ENCODE data around the gene NRCAM. TPM values are rescaled to one million over a fixed set of nuclear protein-coding genes. Genes with fewer than 3 reads are reported as not detected.
A peak's percentile ranks its signal among the peaks of the same experiment; 100 is the strongest.

The NRCAM gene
- polyA plus RNA-seq, 3 donors, result not detected

- Mint-ChIP-seq H3K4me3 (no peak overlapping the region), H3K36me3 (peaks cover 0 to 3% of the 10 kb centered on the region in 2 donors), H3K4me1 (peaks cover 4% of the 10 kb centered on the region), H3K27me3 (ENCODE audit: low read depth in 3 of 3) (peaks cover 51 to 60% (median 58%) of the 10 kb centered on the region in 3 donors), H3K27ac (no peak overlapping the region), H3K9me3 (peaks cover 0 to 2% (median 0%) of the 10 kb centered on the region in 7 donors)
- intact Hi-C loops (cut with micrococcal nuclease), result no loop called here
- WGBS (ENCODE audit: insufficient coverage), result 100% methylated on average over 1 of the region's 3 CpGs
- no peak overlapping the region for H3K4me2 ChIP-seq (replicated peaks; ENCODE audit: extremely low read depth, low read length, poor library complexity, severe bottlenecking)
- no peak for DNase-seq
- H3K27me3 ChIP-seq (ENCODE audit: control insufficient read depth in 2 of 2, insufficient read depth in 2 of 2, low read length in 2 of 2), result peaks cover 40 to 54% of the 10 kb centered on the region in 2 donors
- peaks cover 7 to 15% of the 10 kb centered on the region in 2 donors for H3K4me1 ChIP-seq (ENCODE audit: control insufficient read depth in 1 of 2, insufficient read depth in 2 of 2, low read length in 2 of 2)
- no peak overlapping the region for H3K27ac ChIP-seq (ENCODE audit: low read depth in 1 of 2, low read length in 2 of 2)
- H3K36me3 ChIP-seq (replicated peaks in 1 of 2; ENCODE audit: control insufficient read depth in 1 of 2, insufficient read depth in 2 of 2, low read length in 2 of 2), result no peaks in the 10 kb centered on the region
- peaks cover 0 to 14% of the 10 kb centered on the region in 2 donors for H3K9me3 ChIP-seq (replicated peaks in 1 of 2; ENCODE audit: control insufficient read depth in 1 of 2, insufficient read depth in 1 of 2, low read length in 2 of 2)
- no peaks in the 10 kb centered on the region for H4K20me1 ChIP-seq (ENCODE audit: insufficient read depth, low read length)
- no peak overlapping the region for H2AFZ ChIP-seq (ENCODE audit: insufficient read depth, low read depth, low read length, poor library complexity, severe bottlenecking)
- peak; percentile 16 for TF ChIP-seq CTCF (IDR thresholded peaks at IDR 0.05)
- H3K9ac ChIP-seq (ENCODE audit: insufficient read depth, low read length, poor library complexity, severe bottlenecking), result no peak overlapping the region
- H3K4me3 ChIP-seq (replicated peaks in 1 of 3; ENCODE audit: low read depth in 2 of 3, low read length in 3 of 3), result no peak overlapping the region
- no peaks in the 10 kb centered on the region for H3K79me2 ChIP-seq (ENCODE audit: insufficient read depth, low read length)
Observed at GRCh38 chr7:108459922-108460551, 3.8 kb upstream of the NRCAM start.

GRCh38 chr7:108457871-108458270 lies 1.6 kb upstream of the NRCAM start:
- H3K27me3 Mint-ChIP-seq (ENCODE audit: low read depth in 3 of 3), result peaks cover 66 to 81% (median 77%) of the 10 kb centered on the region in 3 donors
- peaks cover 8% of the 10 kb centered on the region for H3K4me1 Mint-ChIP-seq

More at GRCh38 chr7:108457871-108458270, 1.6 kb upstream of the NRCAM start:
- peak overlapping the region in 1 of 2 donors; percentile 74 for H3K4me3 Mint-ChIP-seq
- intact Hi-C loops (cut with micrococcal nuclease), result no loop called here
- peaks cover 0 to 4% (median 2%) of the 10 kb centered on the region in 7 donors for H3K9me3 Mint-ChIP-seq
- no peak for DNase-seq
- H3K9me3 ChIP-seq (replicated peaks in 1 of 2; ENCODE audit: control insufficient read depth in 1 of 2, insufficient read depth in 1 of 2, low read length in 2 of 2), result peaks cover 0 to 19% of the 10 kb centered on the region in 2 donors
- H3K36me3 Mint-ChIP-seq, result peaks cover 0 to 3% of the 10 kb centered on the region in 2 donors
- peaks cover 7 to 17% of the 10 kb centered on the region in 2 donors for H3K4me1 ChIP-seq (ENCODE audit: control insufficient read depth in 1 of 2, insufficient read depth in 2 of 2, low read length in 2 of 2)
- no peaks in the 10 kb centered on the region for H4K20me1 ChIP-seq (ENCODE audit: insufficient read depth, low read length)
- H3K27me3 ChIP-seq (ENCODE audit: control insufficient read depth in 2 of 2, insufficient read depth in 2 of 2, low read length in 2 of 2), result peaks cover 58 to 73% of the 10 kb centered on the region in 2 donors
- no peak overlapping the region for H3K9ac ChIP-seq (ENCODE audit: insufficient read depth, low read length, poor library complexity, severe bottlenecking)
- H3K4me2 ChIP-seq (replicated peaks; ENCODE audit: extremely low read depth, low read length, poor library complexity, severe bottlenecking), result no peak overlapping the region
- H3K27ac Mint-ChIP-seq, result no peak overlapping the region
- no peak for TF ChIP-seq CTCF (IDR thresholded peaks at IDR 0.05)
- no peaks in the 10 kb centered on the region for H3K79me2 ChIP-seq (ENCODE audit: insufficient read depth, low read length)
- no peak overlapping the region for H2AFZ ChIP-seq (ENCODE audit: insufficient read depth, low read depth, low read length, poor library complexity, severe bottlenecking)
- no peak overlapping the region for H3K4me3 ChIP-seq (replicated peaks in 1 of 3; ENCODE audit: low read depth in 2 of 3, low read length in 3 of 3)
- H3K27ac ChIP-seq (ENCODE audit: low read depth in 1 of 2, low read length in 2 of 2), result no peak overlapping the region
- no peaks in the 10 kb centered on the region for H3K36me3 ChIP-seq (replicated peaks in 1 of 2; ENCODE audit: control insufficient read depth in 1 of 2, insufficient read depth in 2 of 2, low read length in 2 of 2)

Data from CD14-positive monocyte (primary cell).